Measurements from ENCODE around the gene STXBP4. TPM values are rescaled to one million over a fixed set of nuclear protein-coding genes. Genes with fewer than 3 reads are reported as not detected.
A peak's percentile ranks its signal among the peaks of the same experiment; 100 is the strongest.

STXBP4 gene
- total RNA-seq, 1 donor from 2014 or later = 2.1 TPM

- no peak for TF ChIP-seq CTCF (IDR thresholded peaks at IDR 0.05; ENCODE audit: insufficient read depth, low read length, severe bottlenecking)
- Histone ChIP-seq H3K36me3 (ENCODE audit: control insufficient read depth, insufficient read depth, low read length) (peaks cover 11% of the 10 kb centered on the region), H3K4me3 (ENCODE audit: low read depth, low read length) (no peak overlapping the region), H3K27me3 (ENCODE audit: control insufficient read depth, insufficient read depth, low read length) (no peaks in the 10 kb centered on the region)
- FAIRE-seq = no peak
- no peak for DNase-seq (ENCODE audit: low read depth)
Observed at GRCh38 chr17:54944796-54945195, 23.8 kb upstream of the STXBP4 start.

DNA sequence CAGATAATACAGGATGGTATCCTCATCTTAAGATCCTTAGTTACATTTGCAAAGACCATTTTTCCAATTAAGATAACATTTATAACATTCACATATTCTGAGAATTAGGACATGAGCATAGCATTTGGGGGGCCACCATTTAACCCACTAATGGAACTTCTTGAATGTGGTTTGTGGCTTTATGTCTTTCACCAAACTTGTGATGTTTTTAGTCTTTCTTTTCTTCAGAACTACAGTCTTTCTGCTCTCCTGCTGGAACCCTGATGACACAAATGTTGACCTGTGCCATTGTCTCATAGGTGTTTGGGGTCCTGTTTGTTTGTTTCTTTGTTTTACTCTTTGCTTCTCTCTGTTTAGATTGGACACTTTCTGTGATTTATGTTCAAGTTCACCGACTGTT, 23.3 kb upstream of the STXBP4 start:
- Histone ChIP-seq H3K36me3 (ENCODE audit: control insufficient read depth, insufficient read depth, low read length) (peaks cover 11% of the 10 kb centered on the region), H3K4me3 (ENCODE audit: low read depth, low read length) (no peak overlapping the region), H3K27me3 (ENCODE audit: control insufficient read depth, insufficient read depth, low read length) (no peaks in the 10 kb centered on the region)
- DNase-seq (ENCODE audit: low read depth) (no peak), FAIRE-seq (no peak)
- no peak for TF ChIP-seq CTCF (IDR thresholded peaks at IDR 0.05; ENCODE audit: insufficient read depth, low read length, severe bottlenecking)

GRCh38 chr17:54945671-54946070, 22.9 kb upstream of the STXBP4 start:
- no peak for FAIRE-seq
- TF ChIP-seq CTCF (IDR thresholded peaks at IDR 0.05; ENCODE audit: insufficient read depth, low read length, severe bottlenecking) = no peak
- H3K27me3 ChIP-seq (ENCODE audit: control insufficient read depth, insufficient read depth, low read length) = no peaks in the 10 kb centered on the region
- H3K36me3 ChIP-seq (ENCODE audit: control insufficient read depth, insufficient read depth, low read length) = peaks cover 11% of the 10 kb centered on the region
- no peak for DNase-seq (ENCODE audit: low read depth)
- H3K4me3 ChIP-seq (ENCODE audit: low read depth, low read length) = no peak overlapping the region

GRCh38 chr17:54947396-54947795, 21.2 kb upstream of the STXBP4 start:
- DNase-seq (ENCODE audit: low read depth) = no peak
- no peaks in the 10 kb centered on the region for H3K27me3 ChIP-seq (ENCODE audit: control insufficient read depth, insufficient read depth, low read length)
- H3K36me3 ChIP-seq (ENCODE audit: control insufficient read depth, insufficient read depth, low read length) = peaks cover 10% of the 10 kb centered on the region
- FAIRE-seq = no peak
- TF ChIP-seq CTCF (IDR thresholded peaks at IDR 0.05; ENCODE audit: insufficient read depth, low read length, severe bottlenecking) = no peak
- H3K4me3 ChIP-seq (ENCODE audit: low read depth, low read length) = no peak overlapping the region

DNA sequence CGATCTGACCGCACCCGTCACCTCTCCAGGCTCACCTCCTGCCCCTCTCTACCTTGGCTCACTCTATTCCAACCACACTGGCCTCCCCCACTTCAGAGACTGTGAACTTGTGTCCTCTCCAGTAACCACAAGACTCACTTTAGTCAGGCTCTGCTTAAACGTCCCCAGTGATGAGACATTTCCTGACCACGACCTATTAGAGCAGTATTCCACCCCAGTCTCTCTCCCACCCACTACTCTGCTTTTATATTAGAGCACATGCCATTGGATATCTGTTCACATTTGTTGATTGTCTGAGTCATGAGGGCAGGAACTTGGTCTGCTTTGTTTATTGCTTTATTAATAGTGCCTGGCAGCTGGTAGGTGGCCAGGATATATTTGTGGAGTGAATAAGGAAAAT, 20.2 kb upstream of the STXBP4 start:
- no peak for FAIRE-seq
- no peak for TF ChIP-seq CTCF (IDR thresholded peaks at IDR 0.05; ENCODE audit: insufficient read depth, low read length, severe bottlenecking)
- DNase-seq (ENCODE audit: low read depth) = peak; percentile 86
- H3K27me3 ChIP-seq (ENCODE audit: control insufficient read depth, insufficient read depth, low read length) = no peaks in the 10 kb centered on the region
- H3K36me3 ChIP-seq (ENCODE audit: control insufficient read depth, insufficient read depth, low read length) = peaks cover 11% of the 10 kb centered on the region
- H3K4me3 ChIP-seq (ENCODE audit: low read depth, low read length) = no peak overlapping the region

DNA sequence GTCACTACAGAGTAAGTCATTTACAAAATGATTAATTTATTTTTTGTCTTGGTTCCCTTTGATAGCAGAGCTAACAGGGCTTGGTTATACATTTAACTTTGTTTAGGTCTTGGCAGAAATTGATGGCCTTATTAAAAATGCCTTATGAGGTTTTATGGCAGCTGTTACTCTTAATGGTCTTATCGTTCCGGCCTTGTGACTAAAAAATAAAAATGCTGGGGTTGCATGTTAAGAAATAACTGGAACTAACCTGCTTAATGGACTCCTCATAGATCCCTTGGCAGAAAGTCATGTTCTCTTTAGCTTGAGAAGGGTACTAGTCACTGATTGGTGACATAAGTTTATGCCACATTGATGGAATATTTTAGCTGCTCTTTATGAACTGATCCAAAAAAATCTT, 18.4 kb upstream of the STXBP4 start:
- Histone ChIP-seq H3K36me3 (ENCODE audit: control insufficient read depth, insufficient read depth, low read length) (peaks cover 11% of the 10 kb centered on the region), H3K4me3 (ENCODE audit: low read depth, low read length) (no peak overlapping the region), H3K27me3 (ENCODE audit: control insufficient read depth, insufficient read depth, low read length) (no peaks in the 10 kb centered on the region)
- DNase-seq (ENCODE audit: low read depth) (no peak), FAIRE-seq (no peak)
- TF ChIP-seq CTCF (IDR thresholded peaks at IDR 0.05; ENCODE audit: insufficient read depth, low read length, severe bottlenecking) = no peak
